ENCODE results near the gene MKX.

GRCh38 chr10:27695088-27695487 lies 50.5 kb downstream of the MKX start:
- TF ChIP-seq CTCF (IDR thresholded peaks at IDR 0.05) (no peak), POLR2A (IDR thresholded peaks at IDR 0.05) (no peak)

Data from breast epithelium (tissue), 3 donors.